ENCODE results near the gene STEAP3.

STEAP3 gene

DNA sequence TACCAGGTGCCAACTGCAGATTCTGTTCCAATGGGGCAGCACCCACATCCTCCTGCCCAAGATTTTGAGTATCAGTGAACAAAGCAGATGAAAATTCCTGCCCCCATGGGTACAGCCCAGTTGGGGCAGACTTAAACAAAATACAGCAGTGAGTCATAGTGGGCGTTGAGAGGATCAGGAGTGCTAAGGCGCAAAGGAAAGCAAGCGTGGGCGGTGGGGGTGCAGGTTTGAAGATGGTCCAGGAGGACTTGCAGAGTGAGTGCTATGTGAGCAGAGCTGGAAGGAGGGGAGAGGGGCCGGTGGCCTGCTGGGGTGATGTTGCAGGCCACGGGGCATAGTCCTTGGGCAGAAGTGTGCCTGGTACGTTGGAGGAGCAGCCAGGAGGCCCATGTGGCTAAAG, 24.7 kb downstream of the STEAP3 start:
- no peak for DNase-seq

DNA sequence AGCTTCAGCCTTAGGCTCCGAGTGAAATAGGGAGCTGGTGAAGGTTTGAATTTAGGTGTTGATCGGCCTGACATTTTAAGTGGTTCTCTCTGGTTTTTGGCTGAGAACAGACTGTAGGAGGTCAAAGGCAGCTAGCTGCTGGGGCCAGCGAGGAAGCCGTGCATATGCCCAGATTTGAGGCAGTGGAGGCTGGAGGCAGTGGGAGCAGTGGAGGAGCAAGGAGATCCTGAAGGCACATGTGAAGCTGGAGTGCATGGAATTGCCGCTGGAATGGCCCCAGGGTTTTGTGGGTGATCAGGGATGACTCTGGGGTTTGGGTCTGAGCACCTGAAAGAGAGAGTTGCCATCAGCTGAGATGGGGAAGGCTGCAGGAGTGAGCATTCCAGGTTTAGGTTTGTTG, 25.1 kb downstream of the STEAP3 start:
- no peak for DNase-seq

DNA sequence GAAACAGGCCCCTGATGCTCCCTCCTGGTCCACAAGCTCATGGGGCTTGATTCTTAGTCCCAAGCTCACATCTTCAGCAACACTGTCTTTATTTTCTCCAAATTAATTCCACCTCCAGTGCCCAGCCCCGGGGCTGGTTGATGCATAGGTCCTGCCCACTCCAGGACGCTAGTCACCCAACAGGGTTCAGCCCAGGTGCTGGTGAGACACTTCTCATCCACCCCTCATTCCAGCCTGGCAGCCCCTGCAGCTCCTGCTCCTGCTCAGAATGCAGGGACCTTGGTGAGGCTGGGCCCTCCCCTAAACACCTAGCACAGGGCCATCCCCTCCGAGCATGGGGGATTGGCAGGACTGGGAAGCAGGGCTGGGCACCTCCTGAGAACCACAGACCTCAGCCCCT, 25.7 kb downstream of the STEAP3 start:
- DNase-seq: no peak

DNA sequence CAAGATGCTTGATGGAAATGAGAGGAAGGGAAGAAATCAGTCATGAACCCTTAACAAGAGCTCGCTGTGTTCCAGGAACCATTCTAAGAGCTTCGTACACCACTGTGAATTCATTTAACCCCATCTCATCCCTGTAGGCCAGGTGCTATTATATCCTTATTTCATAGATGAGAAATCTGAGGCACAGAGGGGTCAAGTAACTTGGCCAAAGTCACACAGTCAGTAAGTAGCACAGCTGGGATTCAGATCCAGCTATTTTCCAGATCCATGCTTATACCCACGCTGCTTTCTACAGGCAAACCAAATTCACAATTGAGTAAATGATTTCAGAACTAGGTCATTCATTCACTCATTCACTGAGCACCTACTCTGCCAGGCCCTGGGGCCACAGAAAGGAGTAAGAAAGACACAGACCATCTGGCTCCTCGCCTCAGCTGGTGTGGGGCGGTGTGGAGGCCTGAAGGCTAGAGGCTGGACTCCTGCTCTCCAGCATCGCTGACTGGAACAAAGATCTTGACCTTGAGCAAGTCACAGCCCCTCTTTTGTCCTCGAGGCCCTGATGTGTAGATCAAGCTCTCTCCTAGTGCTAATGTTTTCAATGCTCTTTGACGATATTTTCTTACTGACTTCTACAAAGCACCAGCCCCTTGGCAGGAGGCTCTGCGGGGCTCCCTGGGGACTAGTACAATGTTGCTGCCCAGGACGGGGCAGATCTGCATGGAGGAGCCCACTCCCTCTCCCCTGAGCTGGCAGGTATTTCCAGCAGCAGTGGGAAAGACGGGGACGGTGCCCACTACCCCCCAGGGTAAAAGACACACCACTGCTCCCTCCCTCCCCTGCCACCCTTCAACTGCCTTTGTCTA, 26.5 kb downstream of the STEAP3 start:
- no peak for DNase-seq

DNA sequence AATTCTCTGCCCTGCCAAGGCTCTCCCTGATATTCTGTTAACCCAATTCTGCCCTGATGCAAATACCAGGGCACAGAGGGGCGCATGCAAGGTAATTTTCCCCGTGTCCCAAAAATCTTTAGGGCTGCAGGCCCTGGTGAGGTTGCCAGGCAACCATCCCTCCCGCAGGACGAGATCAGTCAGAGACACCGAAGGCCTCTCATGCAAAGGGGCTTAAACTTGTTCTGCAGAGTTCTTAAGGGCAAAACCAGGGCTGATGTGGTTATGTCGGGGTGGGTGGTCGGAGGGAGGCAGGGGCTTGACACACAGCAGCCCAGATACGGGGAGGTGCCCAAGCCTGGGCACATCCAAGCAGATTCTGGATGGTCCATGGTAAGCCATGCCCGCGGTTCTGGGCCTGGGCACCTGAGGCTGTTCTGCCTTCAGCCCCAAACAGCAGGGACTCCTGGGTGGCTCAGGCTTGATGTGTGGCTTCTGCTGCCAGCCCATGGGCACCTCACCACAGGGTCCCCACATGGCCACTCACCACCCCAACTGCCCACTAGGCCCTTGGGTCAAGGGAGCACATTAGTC, 27.2 kb downstream of the STEAP3 start:
- no peak for DNase-seq

DNA sequence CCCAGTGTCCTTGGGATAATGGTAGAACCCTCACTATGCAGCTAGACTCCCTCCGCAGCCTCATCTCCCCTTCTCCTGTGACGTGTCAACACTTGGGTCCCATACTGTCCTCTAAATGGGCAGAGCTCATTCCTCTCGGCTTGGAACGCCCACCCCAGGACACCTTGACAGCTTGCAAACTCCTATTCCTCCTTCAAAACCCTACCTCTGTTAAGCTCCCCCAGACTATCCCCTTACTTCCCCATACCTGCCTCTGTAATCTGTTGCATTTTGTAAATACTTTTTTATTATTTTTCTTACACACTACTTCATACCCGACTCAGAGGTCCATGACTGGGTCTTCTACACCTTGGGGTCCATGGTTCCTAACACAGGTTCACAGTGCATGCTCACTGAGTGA, 28.0 kb downstream of the STEAP3 start:
- DNase-seq: no peak

DNA sequence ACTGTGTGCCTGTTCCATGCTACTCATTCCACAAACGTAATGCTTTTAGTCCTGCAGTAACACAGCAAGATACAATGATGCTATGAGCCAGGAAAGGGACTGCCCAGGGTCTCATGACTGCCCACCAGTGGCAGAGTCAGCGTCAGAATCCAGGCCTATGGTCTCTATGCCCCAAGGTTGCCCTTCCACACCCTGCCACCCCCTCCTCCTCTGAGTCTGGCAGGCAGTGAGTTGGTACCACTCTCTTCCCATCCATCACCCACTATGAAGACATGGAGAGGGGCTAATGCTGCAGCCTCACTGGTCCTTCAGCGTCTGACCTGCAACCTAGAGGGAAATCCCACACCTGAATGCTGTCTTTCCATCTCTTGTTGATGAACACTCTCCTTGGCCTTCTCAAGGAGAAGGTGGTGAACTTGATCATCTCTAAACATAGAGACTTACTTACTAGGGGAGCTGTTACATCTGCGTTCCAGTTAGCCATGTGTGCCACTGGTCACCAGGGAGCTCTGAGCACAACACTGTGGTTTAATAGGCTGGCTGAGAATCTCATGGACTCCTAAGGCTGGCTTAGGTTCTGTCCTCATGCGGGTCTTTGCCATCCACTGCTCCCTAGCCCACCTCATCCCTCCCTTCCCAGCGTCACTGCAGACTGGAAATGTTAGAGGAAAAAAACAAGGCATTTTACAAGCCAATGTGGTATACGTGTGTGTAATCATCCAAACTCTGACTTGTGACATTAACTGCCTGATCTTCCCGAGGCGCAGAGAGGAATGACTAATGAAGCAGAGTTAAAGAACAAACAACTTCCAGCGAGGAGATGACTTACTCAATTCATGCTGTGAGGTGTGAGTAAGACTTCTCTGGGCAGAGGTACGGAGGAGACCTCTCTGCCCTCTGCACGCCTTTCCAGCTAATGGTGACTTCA, 28.8 kb downstream of the STEAP3 start:
- no peak for DNase-seq

DNA sequence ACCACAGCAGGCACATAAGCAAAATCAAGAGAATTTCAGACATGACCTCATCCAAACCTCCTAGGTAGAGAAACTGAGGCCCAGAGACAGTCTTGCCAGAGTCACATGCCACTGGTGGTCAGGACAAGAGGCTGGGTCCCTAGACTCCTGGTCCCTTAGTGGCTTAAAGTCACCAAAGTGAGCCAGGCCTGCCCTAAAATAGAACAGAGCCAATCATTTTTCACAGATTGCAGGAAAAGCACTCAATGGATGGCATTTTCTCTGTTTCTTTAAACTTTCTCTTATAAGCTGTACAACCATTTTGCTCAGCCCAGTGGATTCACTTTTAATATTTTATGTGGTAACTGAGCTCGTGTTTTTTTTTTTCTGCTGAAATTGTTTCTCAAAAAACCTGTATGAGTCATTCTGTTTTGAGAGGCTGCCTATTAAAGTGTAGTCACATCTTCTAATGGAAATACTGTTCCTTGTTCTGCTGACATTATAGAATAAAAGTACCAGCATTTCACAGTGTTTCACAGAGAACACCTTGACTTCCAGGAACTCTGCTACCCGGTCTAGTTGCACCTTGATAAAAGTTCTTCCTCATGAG, 29.6 kb downstream of the STEAP3 start:
- no peak for DNase-seq

DNA sequence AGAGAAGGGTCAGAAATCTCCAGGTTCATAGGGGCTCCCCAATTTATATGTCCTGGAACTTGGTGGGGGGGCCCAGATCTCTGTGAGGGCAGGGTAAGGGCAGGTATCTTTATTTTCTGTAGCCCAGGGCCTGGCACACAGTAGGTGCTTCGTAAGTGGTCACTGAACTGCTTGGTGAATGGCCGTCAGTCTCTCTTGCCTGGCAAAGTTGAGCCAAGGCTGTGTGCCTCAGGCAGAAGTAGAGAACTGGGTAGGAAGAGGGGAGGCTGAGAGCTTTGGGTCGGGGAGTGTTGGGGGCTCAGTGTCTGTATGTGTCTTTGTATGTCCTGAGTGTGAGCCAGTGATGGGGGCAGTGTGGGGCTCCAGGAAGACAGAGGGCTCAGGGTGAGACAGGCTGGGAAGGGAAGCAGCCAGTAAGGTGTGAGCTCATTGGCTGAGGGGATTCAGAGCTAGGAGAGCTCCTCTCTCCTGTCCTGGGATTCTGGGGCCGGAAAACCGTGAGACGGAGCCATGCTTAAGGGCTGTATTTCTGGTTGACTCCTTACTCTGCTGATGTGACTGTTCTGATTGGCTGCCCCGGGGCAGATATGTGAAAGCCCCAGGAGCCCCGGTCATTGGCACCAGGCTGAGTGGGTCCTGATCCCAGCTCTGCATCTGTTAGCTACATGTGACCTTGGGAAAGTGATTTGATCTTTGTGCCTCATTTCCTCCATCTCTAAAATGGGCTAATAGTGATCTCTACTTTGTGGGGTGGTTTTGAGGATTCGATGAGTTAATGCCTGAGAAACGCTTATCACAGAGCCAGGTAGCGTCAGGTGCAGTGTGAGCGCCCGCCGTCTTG, 30.3 kb downstream of the STEAP3 start:
- no peak for DNase-seq

DNA sequence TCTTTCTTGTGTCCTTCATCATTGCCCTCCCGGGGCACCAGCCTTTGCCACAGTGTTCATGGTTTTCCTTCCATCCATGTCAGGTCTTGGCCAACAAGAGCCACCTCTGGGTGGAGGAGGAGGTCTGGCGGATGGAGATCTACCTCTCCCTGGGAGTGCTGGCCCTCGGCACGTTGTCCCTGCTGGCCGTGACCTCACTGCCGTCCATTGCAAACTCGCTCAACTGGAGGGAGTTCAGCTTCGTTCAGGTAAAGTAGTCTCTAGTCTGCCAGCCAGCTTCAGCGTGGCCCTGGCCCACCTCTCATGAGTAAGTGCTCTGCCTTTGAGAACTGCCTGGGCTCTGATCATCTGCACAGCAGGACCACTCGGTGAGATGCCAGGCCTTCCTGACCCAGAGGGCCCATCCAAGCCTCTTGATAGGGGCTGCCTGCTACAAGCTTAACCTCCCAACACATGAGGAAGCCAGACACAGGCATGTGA, 31.0 kb downstream of the STEAP3 start:
- no peak for DNase-seq

DNA sequence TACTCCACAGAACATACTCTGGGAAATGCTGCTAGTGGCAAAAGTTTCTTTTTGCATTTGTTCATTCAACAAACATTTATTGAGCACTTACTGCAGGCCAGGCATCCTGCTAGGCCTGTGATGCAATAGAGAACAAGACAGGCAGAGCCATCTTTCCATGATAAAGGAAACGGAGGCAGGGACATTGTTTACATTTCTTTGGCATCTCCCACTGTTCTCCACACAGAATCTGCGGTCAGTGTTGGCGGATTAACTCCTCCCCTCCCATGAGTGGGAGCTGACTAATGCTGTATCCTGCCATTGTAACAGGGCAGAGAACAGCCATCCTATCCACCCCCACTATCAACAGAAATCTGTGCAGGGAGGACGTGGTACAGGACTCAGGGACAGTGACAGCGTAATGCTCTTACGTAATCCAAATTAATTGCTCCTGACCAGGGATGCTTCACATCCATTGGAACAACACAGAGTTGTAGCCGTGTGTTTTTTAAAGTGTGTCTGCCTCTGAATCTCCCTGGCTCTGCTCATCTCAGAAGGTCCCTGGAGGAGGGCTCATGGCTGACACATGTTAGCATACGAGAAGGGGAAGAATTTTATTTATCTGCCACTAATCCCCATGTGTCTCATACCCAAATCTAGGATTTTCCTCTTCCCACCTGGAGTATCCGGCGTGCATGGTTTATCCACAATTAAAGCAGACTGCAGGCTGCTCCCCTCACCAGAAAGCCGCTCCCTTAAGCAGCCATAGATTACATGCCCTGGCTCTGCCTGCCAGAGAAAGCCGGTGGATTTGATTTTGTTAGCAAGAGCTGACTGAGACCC, 32.3 kb downstream of the STEAP3 start:
- DNase-seq: no peak

DNA sequence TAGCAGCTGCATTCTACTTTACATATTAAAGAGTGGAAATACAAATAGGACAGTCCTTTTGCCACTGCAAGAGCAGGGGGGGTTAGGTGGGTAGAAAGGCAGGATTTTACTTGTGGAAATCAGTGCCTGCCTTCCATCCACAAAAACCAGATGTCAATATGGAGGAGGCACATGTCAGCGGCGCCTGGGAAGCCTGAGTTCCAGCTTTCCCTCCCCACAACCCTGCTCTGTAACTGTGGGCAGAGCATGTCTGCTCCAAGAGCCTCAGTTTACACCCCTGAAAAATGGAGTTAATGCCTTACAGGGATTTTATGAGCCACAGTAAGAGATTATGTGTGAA, 32.9 kb downstream of the STEAP3 start:
- DNase-seq: no peak

DNA sequence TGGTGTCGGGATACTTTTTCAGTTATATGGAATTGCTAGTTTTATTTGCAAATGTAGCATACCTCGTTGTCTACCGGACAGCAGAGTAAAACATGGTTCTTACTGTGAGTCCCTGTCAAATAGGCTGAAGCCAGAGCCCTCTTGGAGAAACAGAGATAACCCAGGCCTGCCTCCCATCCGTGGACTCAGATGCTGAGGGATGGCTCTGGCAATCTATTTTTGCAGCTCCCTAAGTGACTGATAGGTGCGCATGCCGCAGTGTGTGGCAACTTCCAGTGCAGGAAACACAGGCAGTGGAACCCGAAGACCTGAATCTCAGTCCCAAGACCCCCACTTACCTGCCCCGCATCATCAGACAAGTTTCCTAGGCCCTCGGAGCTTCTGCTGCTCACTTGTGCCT, 33.6 kb downstream of the STEAP3 start:
- no peak for DNase-seq

DNA sequence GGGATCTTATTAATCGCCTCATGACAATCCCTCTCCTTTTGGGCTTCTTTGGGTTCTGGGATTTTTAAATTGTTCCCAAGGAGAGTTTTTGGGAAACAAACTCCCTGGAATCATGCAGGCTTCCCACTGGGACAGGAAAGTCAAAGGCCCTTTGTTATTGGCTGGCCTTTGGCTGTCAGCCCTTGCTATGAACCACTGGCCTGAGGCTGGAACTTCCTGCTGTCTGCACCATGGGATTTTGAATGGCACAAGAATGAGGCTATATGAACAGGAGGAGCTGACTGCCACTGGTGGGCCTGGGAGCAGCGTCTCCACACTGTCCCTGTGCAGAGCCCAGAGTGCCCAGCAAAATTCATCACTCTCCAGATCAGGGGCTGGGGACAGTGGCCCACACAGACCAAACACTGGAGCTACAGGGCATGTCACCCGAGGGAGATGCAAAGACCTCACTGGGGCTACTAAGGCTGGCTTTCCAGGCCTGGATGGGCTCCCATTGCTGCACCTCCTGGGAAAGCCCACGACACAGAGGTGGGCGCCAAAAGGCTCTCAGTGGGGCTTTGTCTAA, 35.7 kb downstream of the STEAP3 start:
- DNase-seq: no peak

DNA sequence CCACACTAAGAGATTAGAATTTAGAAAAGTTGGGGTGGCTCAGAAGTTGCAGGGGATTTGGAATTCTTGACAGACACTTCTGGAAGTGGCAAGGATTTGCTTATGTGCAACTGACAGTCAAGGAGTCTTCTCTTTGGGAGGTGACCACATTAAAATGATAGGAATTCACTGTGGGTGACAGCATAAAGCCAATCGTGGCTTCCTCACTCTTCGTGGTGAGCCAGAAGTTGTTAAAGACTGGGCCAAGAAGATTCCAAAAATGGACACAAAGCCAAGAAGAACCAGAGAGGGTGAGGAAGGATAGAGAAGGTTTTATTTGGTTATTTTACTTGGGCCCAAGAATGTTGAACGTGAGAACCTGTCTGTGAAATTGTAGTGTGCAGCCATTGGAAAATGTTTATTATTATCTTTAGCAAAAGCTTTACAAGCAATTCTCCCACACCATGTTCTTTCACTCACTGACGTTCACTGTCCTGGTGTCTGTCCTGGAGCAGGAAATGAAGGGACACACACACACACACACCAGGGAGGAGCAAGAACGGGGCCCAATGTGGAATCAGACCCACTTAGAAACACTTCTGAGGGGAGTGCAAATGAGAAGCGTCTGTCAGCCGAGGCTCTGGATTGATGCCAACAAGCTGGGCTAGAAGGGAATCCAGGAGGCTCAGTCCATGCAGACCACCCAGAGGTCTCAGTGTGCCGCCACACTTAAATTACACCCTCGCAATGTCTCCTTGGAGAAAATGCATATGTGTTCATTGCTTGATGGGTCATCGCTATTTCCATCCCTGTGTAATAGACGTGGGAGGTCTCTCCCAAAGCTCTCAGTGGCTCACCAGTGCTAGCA, 37.2 kb downstream of the STEAP3 start:
- no peak for DNase-seq

DNA sequence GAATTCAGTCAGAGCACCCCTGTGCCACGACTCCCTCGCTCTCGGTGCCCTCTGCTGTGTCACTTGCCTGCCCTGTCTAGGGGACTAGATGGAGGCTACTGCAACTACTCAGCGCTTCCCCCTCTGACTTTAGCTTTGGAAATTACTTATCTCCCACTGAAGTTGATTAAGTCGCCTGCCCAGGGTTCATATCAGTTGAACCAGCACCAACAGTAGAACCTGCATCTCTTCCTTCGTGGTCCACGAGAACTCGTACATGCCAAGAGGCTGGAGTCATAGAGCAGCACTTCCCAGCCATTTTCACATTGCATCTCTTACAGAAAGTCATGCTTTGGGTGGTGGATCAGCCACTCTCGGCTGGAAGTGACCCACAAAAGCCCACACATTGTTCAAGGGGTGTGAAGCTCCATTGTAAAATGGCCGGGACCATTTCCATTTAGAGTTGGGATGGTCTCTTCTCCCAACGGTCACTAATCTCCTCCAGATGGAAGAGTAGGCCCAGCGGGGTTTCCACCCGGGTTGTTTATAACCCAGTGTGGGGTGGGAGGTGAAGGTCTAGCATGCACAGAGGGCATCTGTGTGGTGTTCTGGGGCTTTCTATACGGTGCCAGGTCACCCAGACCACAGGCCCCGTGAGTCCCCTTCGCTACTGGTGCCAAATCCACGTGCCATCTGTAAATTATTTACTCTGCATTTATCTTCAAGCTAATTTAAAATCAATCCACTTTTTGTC, 38.0 kb downstream of the STEAP3 start:
- DNase-seq: no peak

DNA sequence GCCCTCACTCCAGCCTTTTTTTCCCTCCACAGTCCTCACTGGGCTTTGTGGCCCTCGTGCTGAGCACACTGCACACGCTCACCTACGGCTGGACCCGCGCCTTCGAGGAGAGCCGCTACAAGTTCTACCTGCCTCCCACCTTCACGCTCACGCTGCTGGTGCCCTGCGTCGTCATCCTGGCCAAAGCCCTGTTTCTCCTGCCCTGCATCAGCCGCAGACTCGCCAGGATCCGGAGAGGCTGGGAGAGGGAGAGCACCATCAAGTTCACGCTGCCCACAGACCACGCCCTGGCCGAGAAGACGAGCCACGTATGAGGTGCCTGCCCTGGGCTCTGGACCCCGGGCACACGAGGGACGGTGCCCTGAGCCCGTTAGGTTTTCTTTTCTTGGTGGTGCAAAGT, 39.4 kb downstream of the STEAP3 start:
- no peak for DNase-seq

DNA sequence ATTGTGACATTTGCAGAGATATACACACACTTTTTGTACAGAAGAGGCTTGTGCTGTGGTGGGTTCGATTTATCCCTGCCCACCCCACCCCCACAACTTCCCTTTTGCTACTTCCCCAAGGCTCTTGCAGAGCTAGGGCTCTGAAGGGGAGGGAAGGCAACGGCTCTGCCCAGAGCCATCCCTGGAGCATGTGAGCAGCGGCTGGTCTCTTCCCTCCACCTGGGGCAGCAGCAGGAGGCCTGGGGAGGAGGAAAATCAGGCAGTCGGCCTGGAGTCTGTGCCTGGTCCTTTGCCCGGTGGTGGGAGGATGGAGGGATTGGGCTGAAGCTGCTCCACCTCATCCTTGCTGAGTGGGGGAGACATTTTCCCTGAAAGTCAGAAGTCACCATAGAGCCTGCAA, 40.0 kb downstream of the STEAP3 start:
- DNase-seq: no peak

Data from DMS53 (cell line).